ENCODE measurements around the gene BRSK2.
"Not testable (repeated sequence)": the region's sequence is repeated elsewhere in the genome, so short reads cannot be mapped to it uniquely, and the experiment has no call there.

BRSK2 gene

GRCh38 chr11:1419811-1420210 lies 30.1 kb downstream of the BRSK2 start:
- Histone ChIP-seq H3K27me3 (ENCODE audit: insufficient read depth, low read length) (no peaks in the 10 kb centered on the region), H3K36me3 (ENCODE audit: insufficient read depth, low read length) (peaks cover 6% of the 10 kb centered on the region), H3K4me3 (ENCODE audit: low read length) (no peak overlapping the region), H2AFZ (ENCODE audit: low read depth, low read length) (no peak overlapping the region), H3K9me3 (ENCODE audit: low read length) (peaks cover 31% of the 10 kb centered on the region), H3K4me1 (ENCODE audit: insufficient read depth, low read length) (no peaks in the 10 kb centered on the region)

- Histone ChIP-seq H3K27me3 (ENCODE audit: insufficient read depth, low read length) (no peaks in the 10 kb centered on the region), H3K4me1 (ENCODE audit: insufficient read depth, low read length) (no peaks in the 10 kb centered on the region), H3K4me3 (ENCODE audit: low read length) (no peak overlapping the region), H2AFZ (ENCODE audit: low read depth, low read length) (no peak overlapping the region), H3K36me3 (ENCODE audit: insufficient read depth, low read length) (no peaks in the 10 kb centered on the region), H3K9me3 (ENCODE audit: low read length) (peaks cover 20% of the 10 kb centered on the region)
Measured at GRCh38 chr11:1421291-1421690, 31.6 kb downstream of the BRSK2 start.

DNA sequence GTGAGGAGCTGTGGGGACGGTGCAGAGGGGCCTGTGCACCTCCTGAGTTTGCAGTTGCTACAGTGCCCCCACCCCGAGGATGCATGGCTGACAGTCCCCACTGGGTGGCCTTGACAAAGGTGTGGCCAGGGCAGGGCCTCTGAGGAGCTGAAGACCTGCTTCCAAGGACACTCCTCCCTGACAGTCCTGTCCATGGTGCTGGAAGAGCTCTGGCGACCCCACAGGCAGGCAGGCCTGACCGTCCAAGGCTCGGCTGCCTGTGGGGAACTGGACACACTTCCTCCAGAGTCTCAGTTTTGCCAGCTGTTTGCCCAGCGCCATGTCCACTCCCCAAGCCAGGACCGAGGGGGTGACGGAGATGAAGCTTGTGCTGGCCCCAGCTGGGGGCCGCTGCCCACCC lies 32.7 kb downstream of the BRSK2 start:
- Histone ChIP-seq H3K4me1 (ENCODE audit: insufficient read depth, low read length) (no peaks in the 10 kb centered on the region), H3K4me3 (ENCODE audit: low read length) (no peak overlapping the region), H3K36me3 (ENCODE audit: insufficient read depth, low read length) (no peaks in the 10 kb centered on the region), H2AFZ (ENCODE audit: low read depth, low read length) (no peak overlapping the region), H3K27me3 (ENCODE audit: insufficient read depth, low read length) (no peaks in the 10 kb centered on the region), H3K9me3 (ENCODE audit: low read length) (peaks cover 12% of the 10 kb centered on the region)

GRCh38 chr11:1422981-1423380 lies 33.2 kb downstream of the BRSK2 start:
- Histone ChIP-seq H3K36me3 (ENCODE audit: insufficient read depth, low read length) (no peaks in the 10 kb centered on the region), H3K27me3 (ENCODE audit: insufficient read depth, low read length) (no peaks in the 10 kb centered on the region), H3K9me3 (ENCODE audit: low read length) (peaks cover 11% of the 10 kb centered on the region), H3K4me1 (ENCODE audit: insufficient read depth, low read length) (no peaks in the 10 kb centered on the region), H2AFZ (ENCODE audit: low read depth, low read length) (no peak overlapping the region), H3K4me3 (ENCODE audit: low read length) (no peak overlapping the region)

DNA sequence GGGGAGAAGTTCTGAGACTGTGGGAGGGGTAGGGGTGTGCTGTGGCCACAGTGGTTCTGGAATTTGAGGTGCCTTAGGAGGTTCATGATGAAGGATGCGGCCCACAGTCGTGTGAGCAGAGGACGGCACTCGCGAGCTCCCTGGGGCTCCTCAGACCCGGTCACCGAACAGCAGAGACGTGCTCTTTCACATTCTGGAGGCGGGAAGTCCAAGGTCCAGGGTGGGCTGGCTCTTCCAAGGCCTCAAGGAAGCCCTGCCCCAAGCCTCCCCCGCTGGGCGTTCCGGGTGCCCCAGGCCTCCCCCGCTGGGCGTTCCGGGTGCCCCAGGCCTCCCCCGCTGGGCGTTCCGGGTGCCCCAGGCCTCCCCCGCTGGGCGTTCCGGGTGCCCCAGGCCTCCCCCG lies 33.7 kb downstream of the BRSK2 start:
- H3K27me3 ChIP-seq (ENCODE audit: insufficient read depth, low read length); H3K4me3 ChIP-seq (ENCODE audit: low read length); H3K9me3 ChIP-seq (ENCODE audit: low read length); H3K4me1 ChIP-seq (ENCODE audit: insufficient read depth, low read length); H3K36me3 ChIP-seq (ENCODE audit: insufficient read depth, low read length); H2AFZ ChIP-seq (ENCODE audit: low read depth, low read length): not testable (repeated sequence)

DNA sequence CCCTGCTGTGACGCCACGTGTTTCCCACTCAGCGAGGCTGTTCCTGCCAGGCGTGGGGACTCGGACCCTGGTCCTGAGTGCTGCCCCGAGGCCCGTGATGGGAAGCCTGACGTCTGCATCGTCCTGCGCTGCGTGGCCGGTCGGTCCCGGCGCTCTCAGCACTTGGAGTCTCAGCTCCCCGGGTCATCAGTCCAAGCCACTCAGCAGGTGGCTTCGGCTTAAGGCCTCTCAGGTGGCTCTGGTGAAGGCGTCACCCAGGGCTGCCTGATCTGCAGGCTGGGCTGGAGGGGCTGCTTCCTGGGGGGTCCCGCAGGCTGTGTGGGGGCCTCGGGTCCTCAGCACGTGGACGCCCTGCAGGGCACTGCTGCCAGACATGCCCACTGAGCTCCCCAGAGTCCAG lies 35.3 kb downstream of the BRSK2 start:
- no peaks in the 10 kb centered on the region for H3K36me3 ChIP-seq (ENCODE audit: insufficient read depth, low read length)
- H3K27me3 ChIP-seq (ENCODE audit: insufficient read depth, low read length): no peaks in the 10 kb centered on the region
- peaks cover under 1% of the 10 kb centered on the region for H3K9me3 ChIP-seq (ENCODE audit: low read length)
- H3K4me3 ChIP-seq (ENCODE audit: low read length): no peak overlapping the region
- H2AFZ ChIP-seq (ENCODE audit: low read depth, low read length): no peak overlapping the region
- H3K4me1 ChIP-seq (ENCODE audit: insufficient read depth, low read length): no peaks in the 10 kb centered on the region

DNA sequence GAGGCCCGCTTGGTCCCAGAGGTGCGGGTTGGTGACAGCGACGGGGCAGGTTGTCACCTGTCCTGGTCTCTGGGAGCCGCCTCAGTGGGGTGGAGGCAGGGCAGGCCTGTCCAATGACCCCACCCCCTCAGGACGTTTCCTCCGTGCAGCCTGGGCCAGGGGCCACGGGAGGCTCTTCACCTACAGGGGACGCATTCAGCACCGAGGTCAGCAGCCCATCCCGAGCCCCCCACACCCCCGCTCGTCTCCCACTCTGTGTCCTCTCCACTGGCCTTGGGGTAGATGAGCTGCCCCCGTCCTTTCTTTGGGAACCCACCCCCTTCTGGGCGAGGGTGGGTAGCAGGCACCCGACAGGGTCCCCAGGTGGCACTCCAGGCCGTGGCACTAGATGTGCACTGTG lies 35.7 kb downstream of the BRSK2 start:
- H2AFZ ChIP-seq (ENCODE audit: low read depth, low read length): no peak overlapping the region
- H3K27me3 ChIP-seq (ENCODE audit: insufficient read depth, low read length): no peaks in the 10 kb centered on the region
- no peaks in the 10 kb centered on the region for H3K9me3 ChIP-seq (ENCODE audit: low read length)
- H3K4me1 ChIP-seq (ENCODE audit: insufficient read depth, low read length): no peaks in the 10 kb centered on the region
- no peaks in the 10 kb centered on the region for H3K36me3 ChIP-seq (ENCODE audit: insufficient read depth, low read length)
- no peak overlapping the region for H3K4me3 ChIP-seq (ENCODE audit: low read length)

DNA sequence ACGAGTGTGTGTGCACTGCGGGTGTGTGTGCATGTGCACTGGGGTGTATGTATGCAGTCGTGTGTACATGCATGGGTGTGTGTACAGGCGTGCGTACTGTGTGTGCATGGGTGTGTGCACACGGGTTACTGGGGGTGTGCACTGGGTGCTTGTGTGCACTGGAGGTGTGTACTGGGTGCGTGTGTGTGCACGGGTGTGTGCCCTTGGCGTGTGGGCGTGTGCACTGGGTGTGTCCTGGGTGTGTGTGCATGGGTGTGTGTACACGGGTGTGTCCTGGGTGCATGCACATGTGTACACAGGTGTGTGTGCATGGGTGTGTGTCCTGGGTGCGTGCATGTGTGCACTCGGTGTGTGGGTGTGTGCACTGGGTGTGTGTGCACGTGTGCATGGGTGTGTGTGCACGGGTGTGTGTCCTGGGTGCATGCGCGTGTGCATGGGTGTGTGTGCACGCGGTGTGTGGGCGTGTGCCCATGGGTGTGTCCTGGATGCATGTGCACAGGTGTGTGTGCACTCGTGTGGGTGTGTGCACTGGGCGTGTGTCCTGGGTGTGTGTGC lies 39.1 kb downstream of the BRSK2 start:
- Histone ChIP-seq H3K27me3 (ENCODE audit: insufficient read depth, low read length) (no peaks in the 10 kb centered on the region), H3K36me3 (ENCODE audit: insufficient read depth, low read length) (no peaks in the 10 kb centered on the region), H3K4me1 (ENCODE audit: insufficient read depth, low read length) (no peaks in the 10 kb centered on the region), H3K9me3 (ENCODE audit: low read length) (no peaks in the 10 kb centered on the region), H2AFZ (ENCODE audit: low read depth, low read length) (no peak overlapping the region), H3K4me3 (ENCODE audit: low read length) (no peak overlapping the region)

DNA sequence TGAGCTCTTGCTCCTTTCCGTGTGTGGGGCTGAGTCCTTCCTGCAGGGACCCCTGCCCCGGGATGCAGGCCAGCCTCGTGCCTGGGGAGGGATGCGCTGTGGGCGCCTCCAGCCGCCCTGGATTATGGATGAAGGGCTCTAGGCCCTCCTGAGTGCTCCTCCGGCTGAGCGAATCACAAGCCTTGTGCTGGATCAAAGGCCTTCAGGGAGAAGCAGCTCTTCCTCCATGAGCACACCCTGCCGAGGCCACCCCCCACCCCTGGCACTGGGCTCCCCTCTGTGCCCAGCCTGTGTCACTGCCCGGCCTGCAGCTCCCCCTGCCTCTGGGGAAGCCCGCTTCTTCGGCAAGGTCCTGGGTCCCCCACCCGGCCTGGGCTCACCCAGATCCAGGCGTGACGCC lies 43.8 kb downstream of the BRSK2 start:
- H3K9me3 ChIP-seq (ENCODE audit: low read length): no peaks in the 10 kb centered on the region
- no peaks in the 10 kb centered on the region for H3K36me3 ChIP-seq (ENCODE audit: insufficient read depth, low read length)
- H3K4me1 ChIP-seq (ENCODE audit: insufficient read depth, low read length): peaks cover 11% of the 10 kb centered on the region
- H3K27me3 ChIP-seq (ENCODE audit: insufficient read depth, low read length): no peaks in the 10 kb centered on the region
- no peak overlapping the region for H3K4me3 ChIP-seq (ENCODE audit: low read length)
- no peak overlapping the region for H2AFZ ChIP-seq (ENCODE audit: low read depth, low read length)

DNA sequence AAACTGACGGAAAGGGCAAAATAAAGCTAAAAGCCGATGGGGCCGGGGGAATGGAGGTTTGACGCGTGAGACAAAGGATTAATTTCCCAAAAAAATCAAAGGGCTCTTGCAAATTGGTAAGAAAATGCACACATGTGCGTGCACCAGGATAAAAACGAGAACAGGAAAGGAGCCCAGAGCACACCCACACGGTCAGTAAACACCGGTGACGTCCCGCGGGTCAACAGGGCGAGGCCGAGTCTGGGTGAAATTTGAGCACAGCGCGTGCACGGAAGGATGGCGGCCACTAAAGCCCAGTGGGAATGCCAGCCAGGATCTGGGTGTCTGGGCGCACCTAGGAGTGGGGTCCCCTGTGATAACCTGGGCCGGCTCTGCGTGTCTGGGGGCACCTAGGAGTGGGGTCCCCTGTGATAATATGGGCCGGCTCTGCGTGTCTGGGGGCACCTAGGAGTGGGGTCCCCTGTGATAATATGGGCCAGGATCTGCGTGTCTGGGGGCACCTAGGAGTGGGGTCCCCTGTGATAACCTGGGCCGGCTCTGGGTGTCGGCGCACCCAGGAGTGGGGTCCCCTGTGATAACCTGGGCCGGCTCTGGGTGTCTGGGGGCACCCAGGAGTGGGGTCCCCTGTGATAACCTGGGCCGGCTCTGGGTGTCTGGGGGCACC lies 44.4 kb downstream of the BRSK2 start:
- Histone ChIP-seq H3K27me3 (ENCODE audit: insufficient read depth, low read length) (no peaks in the 10 kb centered on the region), H3K9me3 (ENCODE audit: low read length) (no peaks in the 10 kb centered on the region), H3K4me1 (ENCODE audit: insufficient read depth, low read length) (peaks cover 11% of the 10 kb centered on the region), H3K4me3 (ENCODE audit: low read length) (no peak overlapping the region), H2AFZ (ENCODE audit: low read depth, low read length) (no peak overlapping the region), H3K36me3 (ENCODE audit: insufficient read depth, low read length) (peaks cover 5% of the 10 kb centered on the region)

- not testable (repeated sequence) for H3K4me3 ChIP-seq (ENCODE audit: low read length); H3K36me3 ChIP-seq (ENCODE audit: insufficient read depth, low read length); H2AFZ ChIP-seq (ENCODE audit: low read depth, low read length); H3K9me3 ChIP-seq (ENCODE audit: low read length); H3K27me3 ChIP-seq (ENCODE audit: insufficient read depth, low read length)
- H3K4me1 ChIP-seq (ENCODE audit: insufficient read depth, low read length): peaks cover 11% of the 10 kb centered on the region
Measured at GRCh38 chr11:1435479-1435819, 45.7 kb downstream of the BRSK2 start.

DNA sequence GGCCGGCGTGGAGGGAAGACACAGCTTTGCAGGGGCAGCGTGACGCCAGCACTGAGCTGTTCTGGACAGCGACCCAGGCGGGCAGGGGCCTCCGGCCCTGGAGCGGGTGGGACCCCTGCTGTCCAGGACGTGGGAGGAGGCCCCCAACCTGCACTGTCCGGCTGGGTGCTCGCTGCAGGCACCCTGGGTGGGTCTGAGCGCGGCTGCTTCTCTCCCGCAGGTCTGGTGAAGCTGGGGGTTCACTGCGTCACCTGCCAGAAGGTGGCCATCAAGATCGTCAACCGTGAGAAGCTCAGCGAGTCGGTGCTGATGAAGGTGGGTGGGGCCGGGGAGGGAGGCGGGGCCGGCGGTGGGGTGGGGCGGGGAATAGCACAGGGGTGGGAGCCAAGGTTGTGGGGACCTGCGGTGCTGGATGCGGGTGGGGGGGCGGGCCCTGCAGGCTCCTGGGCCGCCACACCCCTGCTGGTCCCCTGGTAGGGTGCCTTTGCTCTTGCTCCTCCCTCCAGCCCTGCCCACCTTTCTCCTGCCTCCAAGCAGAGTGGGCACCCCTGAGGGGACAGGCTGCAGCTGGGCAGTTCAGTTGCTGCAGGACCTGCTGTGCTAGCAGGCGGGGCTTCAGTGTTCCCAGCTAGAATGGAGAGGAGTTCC lies 46.2 kb downstream of the BRSK2 start:
- no peak overlapping the region for H2AFZ ChIP-seq (ENCODE audit: low read depth, low read length)
- H3K9me3 ChIP-seq (ENCODE audit: low read length): no peaks in the 10 kb centered on the region
- no peak overlapping the region for H3K4me3 ChIP-seq (ENCODE audit: low read length)
- H3K27me3 ChIP-seq (ENCODE audit: insufficient read depth, low read length): no peaks in the 10 kb centered on the region
- H3K4me1 ChIP-seq (ENCODE audit: insufficient read depth, low read length): peaks cover 11% of the 10 kb centered on the region
- peaks cover 5% of the 10 kb centered on the region for H3K36me3 ChIP-seq (ENCODE audit: insufficient read depth, low read length)

GRCh38 chr11:1436468-1437039 lies 46.8 kb downstream of the BRSK2 start:
- H3K36me3 ChIP-seq (ENCODE audit: insufficient read depth, low read length): peaks cover 5% of the 10 kb centered on the region
- H3K9me3 ChIP-seq (ENCODE audit: low read length): no peaks in the 10 kb centered on the region
- H3K4me1 ChIP-seq (ENCODE audit: insufficient read depth, low read length): peaks cover 11% of the 10 kb centered on the region
- no peak overlapping the region for H3K4me3 ChIP-seq (ENCODE audit: low read length)
- H3K27me3 ChIP-seq (ENCODE audit: insufficient read depth, low read length): no peaks in the 10 kb centered on the region
- no peak overlapping the region for H2AFZ ChIP-seq (ENCODE audit: low read depth, low read length)

All from neuron (in vitro differentiated cells).